HEK293 (cell line): ENCODE data around the gene CENATAC.

Source experiments
- AEBP2 ChIP-seq: fragments of 450-650 bp; formaldehyde crosslinking; IDR thresholded peaks from 2 replicates; pipeline ENCODE4 v1.5.1; 2016; ENCODE audit warnings: missing biosample characterization, missing genetic modification characterization, borderline replicate concordance
- EGR2 ChIP-seq: fragments of 450-650 bp; formaldehyde crosslinking; IDR thresholded peaks from 2 replicates; pipeline ENCODE4 v1.5.1; 2016; ENCODE audit warnings: low read depth, missing biosample characterization, missing genetic modification characterization
- KLF7 ChIP-seq: fragments of 450-650 bp; formaldehyde crosslinking; IDR thresholded peaks from 2 replicates; pipeline ENCODE4 v1.5.1; 2016; ENCODE audit warnings: missing biosample characterization, missing genetic modification characterization, borderline replicate concordance
- MYNN ChIP-seq: fragments of 450-650 bp; formaldehyde crosslinking; IDR thresholded peaks from 2 replicates; pipeline ENCODE4 v1.5.1; 2016; ENCODE audit warnings: missing biosample characterization, missing genetic modification characterization, borderline replicate concordance
- SP2 ChIP-seq: fragments of 450-650 bp; formaldehyde crosslinking; IDR thresholded peaks from 2 replicates; pipeline ENCODE4 v1.5.1; 2016; ENCODE audit warnings: missing biosample characterization, missing genetic modification characterization
- SP3 ChIP-seq: fragments of 450-650 bp; formaldehyde crosslinking; IDR thresholded peaks from 2 replicates; pipeline ENCODE4 v1.5.1; 2016; ENCODE audit warnings: missing biosample characterization, missing genetic modification characterization
- YY2 ChIP-seq: fragments of 450-650 bp; formaldehyde crosslinking; IDR thresholded peaks from 2 replicates; pipeline ENCODE4 v1.5.1; 2016; ENCODE audit warnings: missing biosample characterization, missing genetic modification characterization
- ZFHX2 ChIP-seq: fragments of 450-650 bp; formaldehyde crosslinking; conservative IDR thresholded peaks from 2 replicates; pipeline ENCODE4 v1.5.1; 2016; ENCODE audit warnings: missing biosample characterization, missing genetic modification characterization
- ZFP3 ChIP-seq: fragments of 450-650 bp; formaldehyde crosslinking; IDR thresholded peaks from 2 replicates; pipeline ENCODE4 v1.5.1; 2016; ENCODE audit warnings: low read depth, missing biosample characterization, missing genetic modification characterization
- ZNF132 ChIP-seq: fragments of 450-650 bp; formaldehyde crosslinking; IDR thresholded peaks from 2 replicates; pipeline ENCODE4 v1.5.1; 2017; ENCODE audit warnings: missing biosample characterization, missing genetic modification characterization, borderline replicate concordance
- ZNF133 ChIP-seq: fragments of 450-650 bp; formaldehyde crosslinking; IDR thresholded peaks from 2 replicates; pipeline ENCODE4 v1.5.1; 2016; ENCODE audit warnings: missing biosample characterization, missing genetic modification characterization
- ZNF138 ChIP-seq: fragments of 450-650 bp; formaldehyde crosslinking; IDR thresholded peaks from 2 replicates; pipeline ENCODE4 v1.5.1; 2016; ENCODE audit warnings: missing biosample characterization, missing genetic modification characterization, borderline replicate concordance
- ZNF169 ChIP-seq: fragments of 450-650 bp; formaldehyde crosslinking; IDR thresholded peaks from 2 replicates; pipeline ENCODE4 v1.5.1; 2016; ENCODE audit warnings: missing biosample characterization, missing genetic modification characterization
- ZNF19 ChIP-seq: fragments of 450-650 bp; formaldehyde crosslinking; IDR thresholded peaks from 2 replicates; pipeline ENCODE4; 2016; ENCODE audit warnings: missing biosample characterization, missing genetic modification characterization, low read depth
- ZNF23 ChIP-seq: fragments of 450-650 bp; formaldehyde crosslinking; IDR thresholded peaks from 2 replicates; pipeline ENCODE4 v1.5.1; 2016; ENCODE audit warnings: missing biosample characterization, missing genetic modification characterization, borderline replicate concordance
- ZNF26 ChIP-seq: fragments of 450-650 bp; formaldehyde crosslinking; IDR thresholded peaks from 2 replicates; pipeline ENCODE4 v1.5.1; 2016; ENCODE audit warnings: missing biosample characterization, missing genetic modification characterization
- ZNF324 ChIP-seq: fragments of 450-650 bp; formaldehyde crosslinking; IDR thresholded peaks from 2 replicates; pipeline ENCODE4 v1.5.1; 2016; ENCODE audit warnings: missing biosample characterization, missing genetic modification characterization
- ZNF335 ChIP-seq: fragments of 450-650 bp; formaldehyde crosslinking; conservative IDR thresholded peaks from 2 replicates; pipeline ENCODE4 v1.5.1; 2016; ENCODE audit warnings: missing biosample characterization, missing genetic modification characterization
- ZNF37A ChIP-seq: fragments of 450-650 bp; IDR thresholded peaks from 2 replicates; pipeline ENCODE4 v1.5.1; 2018; ENCODE audit warnings: missing biosample characterization, missing genetic modification characterization
- ZNF416 ChIP-seq: fragments of 450-650 bp; formaldehyde crosslinking; IDR thresholded peaks from 2 replicates; pipeline ENCODE4 v1.5.1; 2016; ENCODE audit warnings: missing biosample characterization, missing genetic modification characterization
- ZNF433 ChIP-seq: fragments of 450-650 bp; formaldehyde crosslinking; IDR thresholded peaks from 2 replicates; pipeline ENCODE4 v1.5.1; 2016; ENCODE audit warnings: missing biosample characterization, missing genetic modification characterization, low read depth
- ZNF48 ChIP-seq: fragments of 450-650 bp; formaldehyde crosslinking; IDR thresholded peaks from 2 replicates; pipeline ENCODE4 v1.5.1; 2016; ENCODE audit warnings: missing biosample characterization, missing genetic modification characterization
- ZNF513 ChIP-seq: fragments of 450-650 bp; IDR thresholded peaks from 2 replicates; pipeline ENCODE4 v1.5.1; 2018; ENCODE audit warnings: missing biosample characterization, missing genetic modification characterization
- ZNF548 ChIP-seq: fragments of 450-650 bp; formaldehyde crosslinking; IDR thresholded peaks from 2 replicates; pipeline ENCODE4 v1.5.1; 2016; ENCODE audit warnings: missing biosample characterization, missing genetic modification characterization
- ZNF555 ChIP-seq: fragments of 450-650 bp; formaldehyde crosslinking; conservative IDR thresholded peaks from 2 replicates; pipeline ENCODE4 v1.5.1; 2017; ENCODE audit warnings: missing biosample characterization, mild to moderate bottlenecking, missing genetic modification characterization, inconsistent platforms
- ZNF561 ChIP-seq: fragments of 450-650 bp; IDR thresholded peaks from 2 replicates; pipeline ENCODE4 v1.5.1; 2018; ENCODE audit warnings: missing biosample characterization, missing genetic modification characterization, borderline replicate concordance
- ZNF600 ChIP-seq: fragments of 450-650 bp; formaldehyde crosslinking; IDR thresholded peaks from 2 replicates; pipeline ENCODE4 v1.5.1; 2016; ENCODE audit warnings: missing biosample characterization, missing genetic modification characterization
- ZNF624 ChIP-seq: fragments of 450-650 bp; formaldehyde crosslinking; IDR thresholded peaks from 2 replicates; pipeline ENCODE4 v1.5.1; 2017; ENCODE audit warnings: missing biosample characterization, missing genetic modification characterization
- ZNF645 ChIP-seq: fragments of 450-650 bp; formaldehyde crosslinking; IDR thresholded peaks from 2 replicates; pipeline ENCODE4; 2016; ENCODE audit warnings: missing biosample characterization, missing genetic modification characterization
- ZNF660 ChIP-seq: fragments of 450-650 bp; IDR thresholded peaks from 2 replicates; pipeline ENCODE4 v1.5.1; 2018; ENCODE audit warnings: missing biosample characterization, mild to moderate bottlenecking, missing genetic modification characterization
- ZNF701 ChIP-seq: fragments of 450-650 bp; formaldehyde crosslinking; IDR thresholded peaks from 2 replicates; pipeline ENCODE4 v1.5.1; 2016; ENCODE audit warnings: missing biosample characterization, missing genetic modification characterization
- ZNF707 ChIP-seq: fragments of 450-650 bp; formaldehyde crosslinking; IDR thresholded peaks from 2 replicates; pipeline ENCODE4 v1.5.1; 2016; ENCODE audit warnings: missing biosample characterization, missing genetic modification characterization
- ZNF747 ChIP-seq: fragments of 450-650 bp; formaldehyde crosslinking; IDR thresholded peaks from 2 replicates; pipeline ENCODE4 v1.5.1; 2016; ENCODE audit warnings: missing biosample characterization, missing genetic modification characterization
- ZNF777 ChIP-seq: fragments of 450-650 bp; formaldehyde crosslinking; IDR thresholded peaks from 2 replicates; pipeline ENCODE4 v1.5.1; 2017; ENCODE audit warnings: missing biosample characterization, missing genetic modification characterization, borderline replicate concordance
- ZNF785 ChIP-seq: fragments of 450-650 bp; formaldehyde crosslinking; IDR thresholded peaks from 2 replicates; pipeline ENCODE4 v1.5.1; 2016; ENCODE audit warnings: missing biosample characterization, missing genetic modification characterization
- ZNF830 ChIP-seq: fragments of 450-650 bp; IDR thresholded peaks from 2 replicates; pipeline ENCODE4 v1.5.0; 2018; ENCODE audit warnings: missing biosample characterization, missing genetic modification characterization, low read depth, mild to moderate bottlenecking, moderate library complexity
- ZSCAN23 ChIP-seq: fragments of 450-650 bp; formaldehyde crosslinking; IDR thresholded peaks from 2 replicates; pipeline ENCODE4 v1.5.1; 2016; ENCODE audit warnings: missing biosample characterization, missing genetic modification characterization
- ZXDB ChIP-seq: fragments of 450-650 bp; formaldehyde crosslinking; IDR thresholded peaks from 2 replicates; pipeline ENCODE4 v1.5.1; 2016; ENCODE audit warnings: missing biosample characterization, missing genetic modification characterization

The CENATAC gene

GRCh38 chr11:119030329-119031047 is 32.5 kb downstream of the CENATAC start, which contains the start of gene SLC37A4 (continued):
- TF ChIP-seq ZNF26 (no peak), ZSCAN23 (tag by site-specific recombination) (no peak), ZNF645 (tag by site-specific recombination) (no peak), ZXDB (tag by site-specific recombination) (0 out of 2 replicates have a peak, but pooled peaks have one; percentile 44), ZNF513 (tag by site-specific recombination) (no peak), ZNF548 (tag by site-specific recombination) (no peak), EGR2 (peak; percentile 91), ZNF624 (tag by site-specific recombination) (no peak), ZFP3 (no peak), ZNF600 (tag by site-specific recombination) (no peak), ZNF707 (tag by site-specific recombination) (no peak), ZNF777 (tag by site-specific recombination) (no peak; the same call in 1 of the 2 replicates), ZNF37A (tag by site-specific recombination) (no peak), YY2 (tag by site-specific recombination) (no peak), ZNF335 (tag by site-specific recombination) (0 out of 2 replicates have a peak, but pooled peaks have one; percentile 78), ZNF48 (tag by site-specific recombination) (no peak), ZNF701 (tag by site-specific recombination) (no peak), KLF7 (no peak), ZNF23 (tag by site-specific recombination) (no peak), ZNF555 (tag by site-specific recombination) (no peak), MYNN (tag by site-specific recombination) (no peak), SP2 (tag by site-specific recombination) (peak; percentile 79), ZNF169 (tag by site-specific recombination) (no peak), ZNF747 (no peak), ZNF660 (0 out of 2 replicates have a peak, but pooled peaks have one; percentile 20), ZFHX2 (tag by site-specific recombination) (peak; percentile 96), ZNF416 (tag by site-specific recombination) (no peak), ZNF830 (no peak), ZNF785 (no peak), ZNF324 (no peak), ZNF561 (tag by site-specific recombination) (no peak), ZNF138 (no peak), ZNF433 (tag by site-specific recombination) (no peak), SP3 (peak; percentile 80), AEBP2 (tag by site-specific recombination) (no peak), ZNF19 (tag by site-specific recombination) (no peak), ZNF132 (no peak), ZNF133 (tag by site-specific recombination) (no peak)
